HepG2 (cell line): Measurements from ENCODE around the gene EPB41L4A. TPM values are rescaled to one million over a fixed set of nuclear protein-coding genes. Genes with fewer than 3 reads are reported as not detected.

Source experiments
- ATAC-seq: fragments of 200-7000 bp; cut with Tn5 transposase; 3 replicates; pipeline ENCODE4 v1.9.1; 2020; ENCODE audit warnings: mild to moderate bottlenecking, moderate library complexity
- BruUV-seq: library from RNA; stranded (reverse); fragments of 400-500 nt; replicated peaks from 2 replicates; lab custom pipeline; 2021; lab: Mats Ljungman, UMichigan
- CTCF ChIA-PET: fragments of 300-600 bp; formaldehyde crosslinking; extraction: SDS; loops from one replicate; lab custom pipeline; 2021; ENCODE audit warnings: low total read pairs, inconsistent platforms, low intra/inter-chr PET ratio; lab: Yijun Ruan, JAX
- POLR2A ChIA-PET: fragments of 350-600 bp; sonication (Branson Sonifier 250); formaldehyde crosslinking; loops from one replicate; lab custom pipeline; 2020; ENCODE audit warnings: antibody characterized with exemption, inconsistent platforms; lab: Yijun Ruan, JAX
- DNase-seq: peaks from one replicate; pipeline ENCODE4 v3.0.0-alpha.2; 2015; ENCODE audit warnings: low spot score
- FAIRE-seq: peaks from 3 replicates; lab custom pipeline; 2011; peaks lifted over from hg19 to GRCh38; lab: Jason Lieb, UNC
- H2AFZ ChIP-seq: one replicate; pipeline ENCODE4 v1.6.1; 2011; ENCODE audit warnings: low read length, inconsistent platforms
- H3K27ac ChIP-seq: fragments of 300-600 bp; 3 replicates; pipeline ENCODE4 v1.8.0; 2011; ENCODE audit warnings: mixed run types, mild to moderate bottlenecking, mixed read lengths, low read length, inconsistent platforms; ENCODE audit not compliant: insufficient read depth; ENCODE audit errors: extremely low read length
- H3K27me3 ChIP-seq, 2 experiments: fragments of 200-600 bp in 1 of 2; 2 replicates in 1 of 2; 3 replicates in 1 of 2; pipeline versions ENCODE4 v1.6.0 to v1.8.0; 2011; ENCODE audit warnings: low read length in 2 of 2, mild to moderate bottlenecking in 2 of 2, moderate library complexity in 2 of 2, inconsistent platforms in 1 of 2; ENCODE audit not compliant: insufficient read depth in 2 of 2, control insufficient read depth in 1 of 2
- H3K36me3 ChIP-seq, 2 experiments: fragments of 200-600 bp in 1 of 2; replicated peaks in 1 of 2; 2 replicates in 1 of 2; 3 replicates in 1 of 2; pipeline versions ENCODE4 v1.5.1 to v1.8.0; 2011; ENCODE audit warnings: low read length in 2 of 2, inconsistent platforms in 1 of 2; ENCODE audit not compliant: insufficient read depth in 2 of 2, control insufficient read depth in 1 of 2
- H3K4me1 ChIP-seq: 2 replicates; pipeline ENCODE4 v1.5.1; 2012; ENCODE audit warnings: low read length, inconsistent platforms; ENCODE audit not compliant: insufficient read depth
- H3K4me2 ChIP-seq: 2 replicates; pipeline ENCODE4 v1.6.0; 2011; ENCODE audit warnings: low read depth, low read length, inconsistent platforms
- H3K4me3 ChIP-seq, 3 experiments: fragments of 200-600 bp in 1 of 3; sonication (generic), shearing (Covaris generic) in 1 of 3; replicated peaks in 1 of 3; 2 replicates each; pipeline ENCODE4 v1.5.1; 2011 to 2016; ENCODE audit warnings: low read length in 3 of 3, inconsistent platforms in 2 of 3, low read depth in 2 of 3, mild to moderate bottlenecking in 2 of 3, control low read depth in 1 of 3, mixed read lengths in 1 of 3; ENCODE audit not compliant: insufficient read depth in 1 of 3
- H3K79me2 ChIP-seq: one replicate; pipeline ENCODE4 v1.6.1; 2011; ENCODE audit warnings: low read length, inconsistent platforms; ENCODE audit not compliant: insufficient read depth
- H3K9ac ChIP-seq: 2 replicates; pipeline ENCODE4 v1.6.0; 2011; ENCODE audit warnings: mild to moderate bottlenecking, low read depth, low read length, inconsistent platforms; ENCODE audit not compliant: insufficient read depth
- H3K9me3 ChIP-seq: 2 replicates; pipeline ENCODE4 v1.5.1; 2012; ENCODE audit warnings: mild to moderate bottlenecking, low read length
- H4K20me1 ChIP-seq: 2 replicates; pipeline ENCODE4 v1.6.0; 2011; ENCODE audit warnings: inconsistent platforms, mild to moderate bottlenecking, low read length, moderate library complexity; ENCODE audit not compliant: insufficient read depth
- ARID2 ChIP-seq: sonication (generic); formaldehyde crosslinking; IDR thresholded peaks from 2 replicates; pipeline ENCODE4 v1.8.1; 2022; ENCODE audit warnings: mild to moderate bottlenecking, missing genetic modification reagents, borderline replicate concordance
- MEIS1 ChIP-seq: sonication (generic); formaldehyde crosslinking; IDR thresholded peaks from 2 replicates; pipeline ENCODE4 v1.9.0; 2021; ENCODE audit warnings: mild to moderate bottlenecking, missing genetic modification reagents, moderate library complexity, borderline replicate concordance
- MEIS2 ChIP-seq: sonication (generic); formaldehyde crosslinking; IDR thresholded peaks from 2 replicates; pipeline ENCODE4 v1.9.0; 2021; ENCODE audit warnings: mild to moderate bottlenecking, missing genetic modification reagents
- NFKB2 ChIP-seq: sonication (generic); formaldehyde crosslinking; IDR thresholded peaks from 2 replicates; pipeline ENCODE4 v1.4.0; 2020; ENCODE audit warnings: missing genetic modification reagents, borderline replicate concordance
- SSRP1 ChIP-seq: IDR thresholded peaks from 2 replicates; pipeline ENCODE4 v1.6.1; 2016; ENCODE audit warnings: control low read depth
- ZMAT3 ChIP-seq: sonication (generic); formaldehyde crosslinking; conservative IDR thresholded peaks from 2 replicates; pipeline ENCODE4 v1.7.0; 2021; ENCODE audit warnings: missing genetic modification reagents
- ZSCAN9 ChIP-seq: IDR thresholded peaks from 2 replicates; pipeline ENCODE4 v1.6.1; 2016; ENCODE audit warnings: borderline replicate concordance
- WGBS: methylation state at CpG from one replicate; pipeline ENCODE4 v1.1.6; 2017; ENCODE audit warnings: low lambda C conversion rate; 5-methylcytosine and 5-hydroxymethylcytosine counted together
- in situ Hi-C: cut with HindIII; loops from 2 replicates; pipeline ENCODE4 v1.10.0; 2017; ENCODE audit warnings: low pct_unique_long_range_greater_than_20kb; ENCODE audit not compliant: extremely low pct_ligation_motif_present
- intact Hi-C: fragments of 100-400 bp; cut with micrococcal nuclease; formaldehyde crosslinking; loops from one replicate; pipeline ENCODE4 v1.10.0; 2022; ENCODE audit not compliant: unreplicated experiment
- polyA plus RNA-seq, 8 experiments: library from polyadenylated mRNA; depleted of rRNA in 3 of 8; stranded (reverse) in 7 of 8; unstranded in 1 of 8; fragments of >200 nt; fragmentation: Illumina TruSeq in 4 of 8; extraction: Trizol in 4 of 8; gene quantifications; 2 replicates each; pipeline versions ENCODE4 v1.2.1 to v1.2.3, GENCODE V29; 2011 to 2016; ENCODE audit warnings: low read depth in 4 of 8, missing spikeins in 1 of 8, mixed read lengths in 1 of 8; ENCODE audit not compliant: insufficient read depth in 1 of 8
- total RNA-seq, 5 experiments: library from RNA; depleted of rRNA; stranded (reverse); fragments of >200 nt; fragmentation: Illumina TruSeq; extraction: Trizol; gene quantifications; 2 replicates each; pipeline ENCODE4 v1.2.3, GENCODE V29; 2016; ENCODE audit warnings: low read depth in 1 of 5
- TF ChIP-seq, protein P1 (sequence below): sonication (generic); formaldehyde crosslinking; IDR thresholded peaks from 2 replicates; pipeline ENCODE4 v1.4.0; 2020; ENCODE audit warnings: missing genetic modification reagents
- TF ChIP-seq, protein P2 (sequence below): IDR thresholded peaks from 2 replicates; pipeline ENCODE4 v1.6.1; 2016; ENCODE audit warnings: low read depth, control low read depth

The EPB41L4A gene
- total and polyA plus RNA-seq, 2 of the 13 experiments (the other 11 are each of a cell fraction or from before 2014, with no cell fraction given), result 0.07 TPM; not detected in 1

DNA sequence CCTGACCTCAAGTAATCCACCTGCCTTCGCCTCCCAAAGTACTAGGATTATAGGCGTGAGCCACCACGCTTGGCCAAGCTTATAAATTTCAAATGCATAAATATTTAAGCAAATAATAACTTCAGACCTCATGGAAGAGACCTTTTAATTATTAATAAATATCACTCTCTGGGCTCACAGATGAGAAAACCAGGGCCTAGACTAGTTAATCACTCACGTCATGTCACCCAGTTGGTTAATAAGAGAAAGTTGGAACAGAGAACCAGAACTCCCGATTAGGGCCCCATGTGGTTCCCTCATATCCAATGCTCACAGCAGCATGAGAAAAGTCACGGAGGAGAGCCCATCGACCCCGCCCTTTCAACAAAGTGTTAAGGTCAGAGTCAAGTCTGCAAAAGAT lies 79.3 kb downstream of the EPB41L4A start (continued):
- TF ChIP-seq, protein P1, sequence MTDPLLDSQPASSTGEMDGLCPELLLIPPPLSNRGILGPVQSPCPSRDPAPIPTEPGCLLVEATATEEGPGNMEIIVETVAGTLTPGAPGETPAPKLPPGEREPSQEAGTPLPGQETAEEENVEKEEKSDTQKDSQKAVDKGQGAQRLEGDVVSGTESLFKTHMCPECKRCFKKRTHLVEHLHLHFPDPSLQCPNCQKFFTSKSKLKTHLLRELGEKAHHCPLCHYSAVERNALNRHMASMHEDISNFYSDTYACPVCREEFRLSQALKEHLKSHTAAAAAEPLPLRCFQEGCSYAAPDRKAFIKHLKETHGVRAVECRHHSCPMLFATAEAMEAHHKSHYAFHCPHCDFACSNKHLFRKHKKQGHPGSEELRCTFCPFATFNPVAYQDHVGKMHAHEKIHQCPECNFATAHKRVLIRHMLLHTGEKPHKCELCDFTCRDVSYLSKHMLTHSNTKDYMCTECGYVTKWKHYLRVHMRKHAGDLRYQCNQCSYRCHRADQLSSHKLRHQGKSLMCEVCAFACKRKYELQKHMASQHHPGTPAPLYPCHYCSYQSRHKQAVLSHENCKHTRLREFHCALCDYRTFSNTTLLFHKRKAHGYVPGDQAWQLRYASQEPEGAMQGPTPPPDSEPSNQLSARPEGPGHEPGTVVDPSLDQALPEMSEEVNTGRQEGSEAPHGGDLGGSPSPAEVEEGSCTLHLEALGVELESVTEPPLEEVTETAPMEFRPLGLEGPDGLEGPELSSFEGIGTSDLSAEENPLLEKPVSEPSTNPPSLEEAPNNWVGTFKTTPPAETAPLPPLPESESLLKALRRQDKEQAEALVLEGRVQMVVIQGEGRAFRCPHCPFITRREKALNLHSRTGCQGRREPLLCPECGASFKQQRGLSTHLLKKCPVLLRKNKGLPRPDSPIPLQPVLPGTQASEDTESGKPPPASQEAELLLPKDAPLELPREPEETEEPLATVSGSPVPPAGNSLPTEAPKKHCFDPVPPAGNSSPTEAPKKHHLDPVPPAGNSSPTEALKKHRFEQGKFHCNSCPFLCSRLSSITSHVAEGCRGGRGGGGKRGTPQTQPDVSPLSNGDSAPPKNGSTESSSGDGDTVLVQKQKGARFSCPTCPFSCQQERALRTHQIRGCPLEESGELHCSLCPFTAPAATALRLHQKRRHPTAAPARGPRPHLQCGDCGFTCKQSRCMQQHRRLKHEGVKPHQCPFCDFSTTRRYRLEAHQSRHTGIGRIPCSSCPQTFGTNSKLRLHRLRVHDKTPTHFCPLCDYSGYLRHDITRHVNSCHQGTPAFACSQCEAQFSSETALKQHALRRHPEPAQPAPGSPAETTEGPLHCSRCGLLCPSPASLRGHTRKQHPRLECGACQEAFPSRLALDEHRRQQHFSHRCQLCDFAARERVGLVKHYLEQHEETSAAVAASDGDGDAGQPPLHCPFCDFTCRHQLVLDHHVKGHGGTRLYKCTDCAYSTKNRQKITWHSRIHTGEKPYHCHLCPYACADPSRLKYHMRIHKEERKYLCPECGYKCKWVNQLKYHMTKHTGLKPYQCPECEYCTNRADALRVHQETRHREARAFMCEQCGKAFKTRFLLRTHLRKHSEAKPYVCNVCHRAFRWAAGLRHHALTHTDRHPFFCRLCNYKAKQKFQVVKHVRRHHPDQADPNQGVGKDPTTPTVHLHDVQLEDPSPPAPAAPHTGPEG, result no peak
- TF ChIP-seq, protein P2, sequence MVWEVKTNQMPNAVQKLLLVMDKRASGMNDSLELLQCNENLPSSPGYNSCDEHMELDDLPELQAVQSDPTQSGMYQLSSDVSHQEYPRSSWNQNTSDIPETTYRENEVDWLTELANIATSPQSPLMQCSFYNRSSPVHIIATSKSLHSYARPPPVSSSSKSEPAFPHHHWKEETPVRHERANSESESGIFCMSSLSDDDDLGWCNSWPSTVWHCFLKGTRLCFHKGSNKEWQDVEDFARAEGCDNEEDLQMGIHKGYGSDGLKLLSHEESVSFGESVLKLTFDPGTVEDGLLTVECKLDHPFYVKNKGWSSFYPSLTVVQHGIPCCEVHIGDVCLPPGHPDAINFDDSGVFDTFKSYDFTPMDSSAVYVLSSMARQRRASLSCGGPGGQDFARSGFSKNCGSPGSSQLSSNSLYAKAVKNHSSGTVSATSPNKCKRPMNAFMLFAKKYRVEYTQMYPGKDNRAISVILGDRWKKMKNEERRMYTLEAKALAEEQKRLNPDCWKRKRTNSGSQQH (CRISPR knock-in tag), result no peak
- TF ChIP-seq MEIS1 (CRISPR knock-in tag), result no peak

DNA sequence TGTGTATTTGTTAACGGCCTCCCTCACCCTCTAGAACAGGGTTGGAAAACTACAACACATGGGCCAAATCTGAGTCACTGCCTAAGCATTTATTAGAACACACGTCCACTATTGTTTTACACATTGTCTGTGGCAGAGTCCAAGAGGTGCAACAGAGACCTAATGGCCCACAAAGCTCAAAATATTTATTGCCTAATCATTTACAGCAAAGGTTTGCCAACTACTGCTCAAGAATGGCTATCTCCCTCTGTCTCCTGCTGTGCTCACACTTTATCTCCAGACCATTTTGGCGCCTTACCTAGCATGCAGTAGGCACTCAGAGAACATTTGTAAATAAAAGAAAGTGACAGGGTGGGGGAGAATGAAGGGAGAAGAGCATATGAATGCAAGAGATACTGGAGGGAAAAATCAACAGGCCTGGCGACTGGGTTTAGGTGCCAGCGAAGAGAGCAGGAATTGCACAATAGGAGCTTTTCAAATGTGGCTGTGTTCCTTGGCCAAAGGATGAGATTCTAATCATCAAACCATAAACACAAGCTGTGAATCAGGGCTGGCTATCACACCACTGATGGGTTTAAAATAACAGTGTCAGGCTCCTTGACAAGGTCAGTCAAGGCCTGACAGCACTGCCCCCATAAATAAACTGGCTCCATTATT lies 80.3 kb downstream of the EPB41L4A start:
- Histone ChIP-seq H3K27ac (no peak overlapping the region), H3K4me2 (no peak overlapping the region), H3K36me3 (no peaks in the 10 kb centered on the region), H3K9me3 (no peaks in the 10 kb centered on the region), H3K4me1 (no peaks in the 10 kb centered on the region), H3K4me3 (no peak overlapping the region), H3K79me2 (no peaks in the 10 kb centered on the region), H4K20me1 (no peaks in the 10 kb centered on the region), H2AFZ (no peak overlapping the region), H3K27me3 (no peaks in the 10 kb centered on the region; a peak in 1 of 5 replicates), H3K9ac (no peak overlapping the region)
- in situ Hi-C loops (no loop called here), intact Hi-C loops (no loop called here)
- FAIRE-seq (no peak), ATAC-seq (no peak; the same call in 2 of the 3 replicates), DNase-seq (peak; percentile 18)
- CTCF ChIA-PET, result no interaction called here
- 2% methylated on average over 5 of the region's 5 CpGs for WGBS
- POLR2A ChIA-PET, result no interaction called here
- no TSS peak for BruUV-seq
- TF ChIP-seq ZMAT3, result no peak
- TF ChIP-seq ZSCAN9 (CRISPR knock-in tag), result no peak
- no peak for TF ChIP-seq ARID2 (CRISPR knock-in tag)
- no peak for TF ChIP-seq SSRP1
- TF ChIP-seq, protein P1, result no peak
- no peak for TF ChIP-seq MEIS2 (CRISPR knock-in tag)
- no peak for TF ChIP-seq NFKB2 (CRISPR knock-in tag)
